AG04449 (cell line): Measurements from ENCODE around the gene TRIM4.
"Not testable (repeated sequence)": the region's sequence is repeated elsewhere in the genome, so short reads cannot be mapped to it uniquely, and the experiment has no call there.

ENCODE experiments used
- CTCF ChIA-PET: fragments of 350-600 bp; formaldehyde crosslinking; extraction: SDS; loops from one replicate; lab custom pipeline; 2021; ENCODE audit warnings: antibody characterized with exemption; lab: Yijun Ruan, JAX
- POLR2A ChIA-PET: fragments of 400-600, 350-600 bp; formaldehyde crosslinking; extraction: SDS; loops from one replicate; lab custom pipeline; 2020; ENCODE audit warnings: antibody characterized with exemption, inconsistent platforms; lab: Yijun Ruan, JAX
- DNase-seq: peaks from one replicate; pipeline ENCODE4 v3.0.0-alpha.2; 2010; ENCODE audit warnings: low read depth, low spot score
- H3K4me3 ChIP-seq: 2 replicates; pipeline ENCODE4 v1.5.1; 2011; ENCODE audit warnings: low read depth, mild to moderate bottlenecking, control low read depth, low read length
- TF ChIP-seq, protein P1 (sequence below): IDR thresholded peaks from one replicate; pipeline ENCODE4 v1.5.1; 2011; ENCODE audit warnings: mild to moderate bottlenecking, moderate library complexity, low read length, control low read depth, inconsistent platforms; ENCODE audit not compliant: insufficient read depth; ENCODE audit errors: missing control alignments

Gene TRIM4

DNA sequence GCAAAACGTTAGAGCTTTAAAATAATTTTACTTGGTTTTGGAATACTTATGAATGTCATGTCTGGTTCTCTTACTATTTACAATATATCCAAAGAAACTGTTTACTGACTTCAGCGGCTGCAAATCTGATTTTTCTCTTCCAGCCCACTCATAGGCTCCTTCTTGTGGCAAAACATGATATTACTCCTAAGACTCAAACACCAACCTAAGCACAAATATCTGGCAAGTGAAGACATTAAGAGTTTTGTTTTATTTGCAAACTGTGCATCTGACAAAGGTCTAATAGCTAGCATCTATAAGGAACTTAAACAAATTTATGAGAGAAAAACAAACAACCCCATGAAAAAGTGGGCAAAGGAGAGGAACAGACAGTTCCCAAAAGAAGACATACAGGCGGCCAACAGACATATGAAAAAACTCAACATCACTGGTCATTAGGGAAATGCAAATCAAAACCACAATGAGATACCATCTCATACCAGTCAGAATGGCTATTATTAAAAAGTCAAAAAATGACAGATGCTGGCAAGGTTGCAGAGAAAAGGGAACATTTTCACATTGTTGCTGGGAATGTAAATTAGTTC lies 30.4 kb upstream of the TRIM4 start:
- no peak overlapping the region for H3K4me3 ChIP-seq
- DNase-seq = no peak
- POLR2A ChIA-PET = no interaction called here
- TF ChIP-seq, protein P1, sequence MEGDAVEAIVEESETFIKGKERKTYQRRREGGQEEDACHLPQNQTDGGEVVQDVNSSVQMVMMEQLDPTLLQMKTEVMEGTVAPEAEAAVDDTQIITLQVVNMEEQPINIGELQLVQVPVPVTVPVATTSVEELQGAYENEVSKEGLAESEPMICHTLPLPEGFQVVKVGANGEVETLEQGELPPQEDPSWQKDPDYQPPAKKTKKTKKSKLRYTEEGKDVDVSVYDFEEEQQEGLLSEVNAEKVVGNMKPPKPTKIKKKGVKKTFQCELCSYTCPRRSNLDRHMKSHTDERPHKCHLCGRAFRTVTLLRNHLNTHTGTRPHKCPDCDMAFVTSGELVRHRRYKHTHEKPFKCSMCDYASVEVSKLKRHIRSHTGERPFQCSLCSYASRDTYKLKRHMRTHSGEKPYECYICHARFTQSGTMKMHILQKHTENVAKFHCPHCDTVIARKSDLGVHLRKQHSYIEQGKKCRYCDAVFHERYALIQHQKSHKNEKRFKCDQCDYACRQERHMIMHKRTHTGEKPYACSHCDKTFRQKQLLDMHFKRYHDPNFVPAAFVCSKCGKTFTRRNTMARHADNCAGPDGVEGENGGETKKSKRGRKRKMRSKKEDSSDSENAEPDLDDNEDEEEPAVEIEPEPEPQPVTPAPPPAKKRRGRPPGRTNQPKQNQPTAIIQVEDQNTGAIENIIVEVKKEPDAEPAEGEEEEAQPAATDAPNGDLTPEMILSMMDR = no peak
- CTCF ChIA-PET = interaction anchor here (0.6 to 2.3 kb wide), 6 partner anchors 20 to 55 kb away, joined by 3 to 6 read pairs (median 4); partner anchors contain the start of gene GJC3

DNA sequence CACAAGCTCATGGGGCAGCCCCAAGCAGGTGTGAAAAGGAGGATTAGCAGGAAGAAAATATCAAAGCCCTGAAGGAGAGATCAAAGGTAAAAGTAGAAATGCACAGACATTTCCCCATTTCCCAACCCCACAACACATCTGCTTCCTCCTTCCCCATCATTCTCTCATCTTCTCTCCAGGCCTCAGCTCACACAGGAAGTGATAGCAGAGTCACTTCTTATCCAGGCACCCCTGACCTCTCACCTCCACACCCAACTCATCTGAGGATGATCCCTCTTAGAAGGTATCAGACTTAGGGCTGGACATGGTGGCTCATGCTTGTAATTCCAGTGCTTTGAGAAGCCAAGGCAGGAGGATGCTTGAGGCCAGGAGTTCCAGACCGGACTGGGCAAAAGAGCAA lies 28.3 kb upstream of the TRIM4 start:
- DNase-seq = no peak
- no peak overlapping the region for H3K4me3 ChIP-seq
- POLR2A ChIA-PET = no interaction called here
- TF ChIP-seq, protein P1 = no peak
- CTCF ChIA-PET = interaction anchor here (0.8 to 1.5 kb wide), 3 partner anchors 28 to 43 kb away, joined by 3 read pairs; no protein-coding TSS in a partner anchor

DNA sequence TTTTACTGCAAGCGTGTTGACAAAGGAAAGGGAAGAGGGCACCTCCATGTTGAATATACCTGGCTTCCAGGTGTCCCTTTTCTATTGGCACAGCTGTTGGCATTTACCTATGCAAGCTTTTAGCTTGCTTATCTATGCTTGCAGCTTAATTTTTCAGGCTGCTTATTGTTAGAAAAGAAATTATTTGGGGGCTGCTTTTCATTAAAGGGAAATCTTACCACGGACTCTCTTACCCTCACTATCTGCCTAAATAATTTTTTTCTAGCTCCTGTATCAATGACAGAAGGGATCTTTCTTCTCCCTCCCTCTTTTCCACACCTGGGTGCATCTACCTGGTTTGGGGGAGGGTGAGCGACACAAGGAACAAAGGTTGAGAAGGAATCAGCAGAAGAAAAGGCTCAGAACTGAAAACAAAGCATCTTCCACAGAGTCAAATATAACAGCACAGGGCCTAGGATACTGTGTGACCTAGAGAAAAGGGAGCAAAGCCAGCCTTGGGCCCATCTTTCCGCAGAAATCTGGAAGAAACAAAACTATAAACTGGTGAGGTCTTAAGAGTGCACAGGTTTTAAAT lies 25.3 kb upstream of the TRIM4 start:
- TF ChIP-seq, protein P1 = no peak
- no peak overlapping the region for H3K4me3 ChIP-seq
- POLR2A ChIA-PET = no interaction called here
- DNase-seq = no peak
- CTCF ChIA-PET = no interaction called here

DNA sequence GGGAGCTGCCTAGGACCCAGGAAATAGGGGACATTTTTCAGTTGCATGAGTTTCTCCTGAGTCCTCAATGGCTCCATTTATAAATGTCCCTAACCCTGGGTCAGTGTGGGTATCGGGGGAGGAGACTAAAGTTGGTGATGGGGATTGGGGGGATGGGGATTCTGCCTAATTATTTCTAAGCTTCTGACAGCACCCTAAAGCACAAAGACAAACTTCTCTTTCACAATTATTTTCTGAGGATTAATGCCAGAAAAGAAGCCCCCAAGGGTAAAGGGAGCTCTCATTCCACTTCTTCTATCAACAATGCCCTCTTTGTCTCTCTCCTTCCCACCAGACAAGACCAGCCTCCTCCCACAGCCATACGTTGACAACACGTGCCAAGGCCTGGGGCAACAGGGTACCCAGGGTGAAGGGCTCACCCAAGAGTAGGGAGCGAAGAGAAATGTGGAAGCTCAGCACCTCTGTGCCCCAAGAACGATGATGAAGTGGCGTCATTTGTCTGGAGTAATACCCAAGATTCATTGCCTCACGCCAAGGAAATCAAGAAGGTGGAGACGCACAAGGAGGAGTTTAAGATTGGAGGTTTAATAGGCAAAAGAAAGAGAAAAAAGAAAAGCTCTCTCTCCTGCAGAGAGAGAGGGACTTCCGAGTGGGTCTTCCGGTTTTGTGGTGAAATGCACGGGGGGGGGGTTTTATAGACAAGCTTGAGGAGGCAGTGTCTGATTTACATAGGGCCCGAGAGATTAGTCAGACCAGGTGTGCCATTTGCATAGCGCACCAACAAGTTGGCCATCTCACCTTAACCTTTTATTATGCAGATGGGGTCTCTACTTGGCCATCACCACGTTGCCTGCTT lies 24.5 kb upstream of the TRIM4 start:
- POLR2A ChIA-PET = no interaction called here
- CTCF ChIA-PET = interaction anchor here (1.6 kb wide), 1 partner anchor 34 kb away, joined by 3 read pairs; no protein-coding TSS in a partner anchor
- TF ChIP-seq, protein P1 = no peak
- DNase-seq = no peak
- H3K4me3 ChIP-seq = no peak overlapping the region

DNA sequence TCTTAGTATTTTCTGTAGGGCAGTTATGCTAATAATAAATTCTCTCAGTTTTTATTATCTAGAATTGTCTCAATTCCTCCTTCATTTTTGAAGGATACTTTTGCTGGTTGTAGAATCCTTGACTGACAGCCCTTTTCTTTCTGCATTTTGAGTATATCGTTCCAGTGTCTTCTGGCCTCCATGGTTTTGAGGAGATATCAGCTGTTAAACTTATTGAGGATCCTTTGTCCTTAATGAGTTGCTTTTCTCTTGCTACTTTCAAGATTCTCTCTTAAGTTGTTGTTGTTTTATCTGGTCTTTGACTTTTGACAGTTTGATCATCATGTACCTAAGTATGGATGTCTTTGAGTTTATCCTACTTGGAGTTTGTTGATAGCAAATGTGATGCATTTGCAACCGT lies 19.0 kb upstream of the TRIM4 start:
- ChIA-PET CTCF (interaction anchor here (2.1 kb wide), 1 partner anchor 24 kb away, joined by 10 read pairs; no protein-coding TSS in a partner anchor), POLR2A (interaction anchor here (1.1 kb wide), 2 partner anchors 19 to 29 kb away, joined by 4 read pairs; partner anchors contain the start of gene TRIM4)
- TF ChIP-seq, protein P1 = no peak
- no peak overlapping the region for H3K4me3 ChIP-seq
- DNase-seq = no peak

DNA sequence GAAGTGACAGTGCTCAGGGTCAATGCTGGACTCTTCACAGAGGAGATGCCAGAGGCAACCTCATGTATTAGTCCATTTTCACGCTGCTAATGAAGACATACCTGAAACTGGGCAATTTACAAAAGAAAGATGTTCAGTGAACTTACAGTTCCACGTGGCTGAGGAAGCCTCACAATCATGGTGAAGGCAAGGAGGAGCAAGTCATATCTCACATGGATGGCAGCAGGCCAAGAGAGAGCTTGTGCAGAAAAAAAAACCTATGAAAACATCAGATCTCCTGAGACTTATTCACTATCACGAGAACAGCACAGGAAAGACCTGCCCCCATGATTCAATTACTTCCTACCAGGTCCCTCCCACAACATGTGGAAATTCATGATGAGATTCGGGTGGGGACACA lies 15.7 kb upstream of the TRIM4 start:
- POLR2A ChIA-PET, H3K4me3 ChIP-seq, DNase-seq: not testable (repeated sequence)
- CTCF ChIA-PET = interaction anchor here (0.8 to 1.2 kb wide), 2 partner anchors 16 to 59 kb away, joined by 3 read pairs; no protein-coding TSS in a partner anchor
